NCI-H187 (cell line): ENCODE data around the gene CRYGC.

ENCODE experiments used
- DNase-seq, 2 experiments: peaks; one replicate each; lab custom pipeline; 2025; lab: John Stamatoyannopoulos, UW

Gene CRYGC

DNA sequence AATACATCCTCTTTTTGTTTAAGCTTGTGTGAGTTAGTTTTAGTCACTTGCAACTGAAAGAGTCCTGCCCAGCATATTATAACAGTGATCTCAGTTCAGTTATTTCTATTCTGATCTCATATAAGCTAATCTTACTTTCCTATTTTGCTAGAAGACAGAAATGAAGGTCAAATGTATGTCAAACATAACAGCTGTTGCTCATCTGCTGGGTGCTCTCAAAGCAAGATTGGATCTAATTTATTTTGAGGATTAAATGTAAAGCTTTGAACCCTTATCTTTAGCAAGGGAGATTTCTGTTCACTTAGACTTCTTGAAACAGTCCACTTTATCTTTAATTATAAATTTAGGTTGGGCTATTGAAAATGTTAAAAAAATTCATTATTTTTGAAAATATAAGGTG, 36.5 kb downstream of the CRYGC start:
- DNase-seq = no peak

DNA sequence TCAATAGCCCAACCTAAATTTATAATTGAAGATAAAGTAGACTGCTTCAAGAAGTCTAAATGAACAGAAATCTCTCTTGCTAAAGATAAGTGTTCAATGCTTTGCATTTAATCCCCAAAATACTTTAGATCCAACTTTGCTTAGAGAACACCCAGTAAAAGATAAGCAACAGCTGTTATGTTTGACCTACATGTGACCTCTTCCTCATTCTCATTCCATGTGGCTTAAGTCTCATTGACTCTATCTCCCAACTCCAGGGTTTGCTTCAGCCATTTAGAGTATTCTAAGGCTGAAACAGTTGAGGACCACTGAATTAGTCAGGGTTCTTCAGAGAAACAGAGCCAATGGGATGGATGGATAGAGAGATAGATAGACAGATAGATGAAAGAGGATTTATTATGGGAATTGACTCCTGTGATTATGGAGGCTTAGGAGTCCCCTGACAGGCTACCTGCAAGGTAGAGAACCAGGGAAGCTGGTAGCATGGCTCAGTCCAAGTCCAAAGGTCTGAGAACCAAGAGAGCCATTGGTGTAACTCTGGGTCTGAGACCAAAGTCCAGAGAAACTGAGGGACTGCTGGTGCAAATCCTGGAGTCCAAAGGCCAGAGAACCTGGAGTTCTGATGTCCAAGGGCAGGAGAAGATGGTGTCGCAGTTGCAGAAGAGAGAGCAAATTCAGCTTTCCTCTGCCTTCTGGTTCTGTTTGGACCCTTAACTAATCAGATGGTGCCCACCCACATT, 37.4 kb downstream of the CRYGC start:
- no peak for DNase-seq

DNA sequence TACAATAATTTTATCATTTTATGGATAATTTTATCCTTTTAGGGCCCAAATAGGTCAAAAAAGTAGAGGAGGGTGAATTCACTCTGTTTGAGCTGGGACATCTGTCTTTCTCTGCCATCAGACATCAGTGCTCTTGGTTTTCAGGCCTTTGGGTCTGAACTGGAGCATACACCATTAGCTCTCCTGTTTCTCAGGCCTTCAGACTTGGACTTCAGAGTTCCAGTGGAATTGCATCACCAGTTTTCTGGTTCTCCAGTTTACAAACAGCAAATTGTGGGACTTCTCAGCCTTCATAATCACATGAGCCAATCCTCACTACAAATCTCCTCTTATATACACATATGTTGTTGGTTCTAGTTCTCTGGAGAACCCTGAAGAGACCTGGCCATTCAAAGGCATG, 39.2 kb downstream of the CRYGC start:
- no peak for DNase-seq

DNA sequence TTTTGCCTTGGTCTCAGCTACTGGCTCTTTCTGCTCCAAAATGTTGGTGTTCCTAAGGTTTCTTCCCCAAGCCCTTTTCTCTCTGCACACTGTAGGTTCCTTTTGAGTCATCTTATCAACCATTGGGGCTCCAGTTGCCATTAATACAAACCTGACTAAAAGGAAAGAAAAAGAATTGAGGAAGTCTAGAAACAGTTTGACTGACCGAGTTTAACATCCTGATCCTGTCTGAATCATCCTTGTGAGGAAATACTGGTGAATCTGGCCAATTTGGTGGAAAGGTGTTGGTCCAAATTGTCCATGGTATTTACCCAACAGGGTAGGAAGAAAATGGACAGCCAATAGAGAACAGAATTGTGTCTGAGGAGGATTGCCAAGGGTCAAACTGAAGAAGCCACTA, 43.6 kb downstream of the CRYGC start:
- no peak for DNase-seq

DNA sequence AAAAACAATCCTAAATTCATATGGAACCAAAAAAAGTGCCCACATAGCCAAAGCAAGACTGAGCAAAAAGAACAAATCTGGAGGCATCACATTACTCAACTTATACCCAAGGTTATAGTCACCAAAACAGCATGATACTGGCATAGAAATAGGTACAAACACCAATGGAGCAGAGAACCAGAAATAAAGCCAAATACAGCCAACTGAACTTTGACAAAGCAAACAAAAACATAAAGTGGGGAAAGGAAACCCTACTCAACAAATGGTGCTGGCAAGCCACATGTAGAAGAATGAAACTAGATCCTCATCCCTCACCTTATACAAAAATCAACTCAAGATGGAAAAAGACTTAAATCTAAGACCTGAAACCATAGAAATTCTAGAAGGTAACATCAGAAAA, 45.8 kb downstream of the CRYGC start:
- no peak for DNase-seq
